HG02981 (cell line): Measurements from ENCODE around the gene HPN.
"Not testable (repeated sequence)": the region's sequence is repeated elsewhere in the genome, so short reads cannot be mapped to it uniquely, and the experiment has no call there.

Experiments
- ATAC-seq: cut with Tn5 transposase; IDR thresholded peaks from one replicate; pipeline ENCODE4 v1.9.1; 2021; ENCODE audit warnings: mild to moderate bottlenecking, moderate library complexity; ENCODE audit not compliant: unreplicated experiment

Gene HPN

GRCh38 chr19:35008891-35009341 lies 32.6 kb upstream of the HPN start:
- no peak for ATAC-seq

- no peak for ATAC-seq
Measured at GRCh38 chr19:35009424-35010415, 31.8 kb upstream of the HPN start.

GRCh38 chr19:35011091-35011689 lies 30.3 kb upstream of the HPN start:
- ATAC-seq, result no peak

- no peak for ATAC-seq
Measured at GRCh38 chr19:35011737-35012682, 29.5 kb upstream of the HPN start.

GRCh38 chr19:35013041-35013819 lies 28.3 kb upstream of the HPN start:
- no peak for ATAC-seq

GRCh38 chr19:35013820-35014754 lies 27.4 kb upstream of the HPN start:
- no peak for ATAC-seq

GRCh38 chr19:35014774-35015173 lies 26.7 kb upstream of the HPN start:
- ATAC-seq, result not testable (repeated sequence)

GRCh38 chr19:35015270-35015953 lies 26.1 kb upstream of the HPN start:
- ATAC-seq, result no peak

- no peak for ATAC-seq
Measured at GRCh38 chr19:35015954-35016351, 25.6 kb upstream of the HPN start.

- no peak for ATAC-seq
Measured at GRCh38 chr19:35017507-35017906, 24.0 kb upstream of the HPN start.

- no peak for ATAC-seq
Measured at GRCh38 chr19:35018379-35018778, 23.1 kb upstream of the HPN start.

GRCh38 chr19:35019144-35019543 lies 22.4 kb upstream of the HPN start:
- ATAC-seq, result no peak

GRCh38 chr19:35021016-35021415 lies 20.5 kb upstream of the HPN start:
- no peak for ATAC-seq

- ATAC-seq, result no peak
Measured at GRCh38 chr19:35021596-35021995, 19.9 kb upstream of the HPN start.

- ATAC-seq, result no peak
Measured at GRCh38 chr19:35022460-35022859, 19.1 kb upstream of the HPN start.

- no peak for ATAC-seq
Measured at GRCh38 chr19:35023428-35023827, 18.1 kb upstream of the HPN start.

GRCh38 chr19:35024095-35024494 lies 17.4 kb upstream of the HPN start:
- ATAC-seq, result no peak

GRCh38 chr19:35025969-35026368 lies 15.6 kb upstream of the HPN start:
- ATAC-seq, result no peak

- no peak for ATAC-seq
Measured at GRCh38 chr19:35026418-35026817, 15.1 kb upstream of the HPN start.
